GM19452 (cell line): Measurements from ENCODE around the gene RIPOR3.
"Not testable (repeated sequence)": the region's sequence is repeated elsewhere in the genome, so short reads cannot be mapped to it uniquely, and the experiment has no call there.

Experiments
- ATAC-seq: cut with Tn5 transposase; IDR thresholded peaks from one replicate; pipeline ENCODE4 v1.9.1; 2021; ENCODE audit not compliant: unreplicated experiment

The RIPOR3 gene

DNA sequence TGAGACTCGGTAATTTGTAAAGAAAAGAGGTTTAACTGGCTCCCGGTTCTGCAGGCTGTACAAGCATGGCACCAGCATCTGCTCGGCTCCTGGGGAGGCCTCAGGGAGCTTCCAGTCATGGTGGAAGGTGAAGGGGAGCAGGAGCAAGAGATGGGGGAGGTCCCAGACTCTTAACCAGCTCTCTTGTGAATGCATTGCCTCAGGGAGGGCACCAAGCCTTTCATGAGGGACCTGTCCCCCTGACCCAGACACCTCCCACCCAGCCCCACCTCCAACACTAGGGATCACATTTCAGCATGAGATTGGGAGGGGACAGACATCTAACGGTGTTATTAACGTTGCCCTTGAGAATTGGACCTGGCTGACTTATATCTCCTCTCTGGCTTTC lies 112.6 kb downstream of the RIPOR3 start:
- ATAC-seq: no peak

DNA sequence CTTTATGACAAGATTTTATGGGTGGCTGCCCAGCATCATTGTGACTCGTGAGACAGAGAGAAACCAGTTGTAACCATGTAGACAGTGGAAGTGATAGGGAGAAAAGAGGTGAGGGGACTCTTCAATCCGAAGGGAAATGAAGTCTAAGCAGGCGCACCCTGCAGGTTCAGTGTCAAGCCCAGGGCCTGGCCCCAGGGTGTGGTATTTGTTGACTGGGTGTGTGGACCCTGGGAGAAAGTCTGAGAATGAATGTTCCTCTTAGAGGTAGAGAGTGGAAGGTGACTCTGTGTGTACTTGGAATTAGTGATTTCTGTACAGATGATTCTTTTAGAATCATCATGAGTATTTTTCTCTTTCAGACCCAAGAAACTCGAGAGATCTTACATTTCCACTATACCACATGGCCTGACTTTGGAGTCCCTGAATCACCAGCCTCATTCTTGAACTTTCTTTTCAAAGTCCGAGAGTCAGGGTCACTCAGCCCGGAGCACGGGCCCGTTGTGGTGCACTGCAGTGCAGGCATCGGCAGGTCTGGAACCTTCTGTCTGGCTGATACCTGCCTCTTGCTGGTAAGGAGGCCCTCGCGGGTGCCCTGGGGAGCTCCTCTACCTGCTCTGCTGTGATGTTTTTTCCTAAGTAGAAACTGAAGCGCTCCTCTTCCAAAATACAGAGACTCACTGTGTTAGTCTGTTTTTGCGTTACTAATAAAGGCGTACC lies 113.1 kb downstream of the RIPOR3 start:
- no peak for ATAC-seq

DNA sequence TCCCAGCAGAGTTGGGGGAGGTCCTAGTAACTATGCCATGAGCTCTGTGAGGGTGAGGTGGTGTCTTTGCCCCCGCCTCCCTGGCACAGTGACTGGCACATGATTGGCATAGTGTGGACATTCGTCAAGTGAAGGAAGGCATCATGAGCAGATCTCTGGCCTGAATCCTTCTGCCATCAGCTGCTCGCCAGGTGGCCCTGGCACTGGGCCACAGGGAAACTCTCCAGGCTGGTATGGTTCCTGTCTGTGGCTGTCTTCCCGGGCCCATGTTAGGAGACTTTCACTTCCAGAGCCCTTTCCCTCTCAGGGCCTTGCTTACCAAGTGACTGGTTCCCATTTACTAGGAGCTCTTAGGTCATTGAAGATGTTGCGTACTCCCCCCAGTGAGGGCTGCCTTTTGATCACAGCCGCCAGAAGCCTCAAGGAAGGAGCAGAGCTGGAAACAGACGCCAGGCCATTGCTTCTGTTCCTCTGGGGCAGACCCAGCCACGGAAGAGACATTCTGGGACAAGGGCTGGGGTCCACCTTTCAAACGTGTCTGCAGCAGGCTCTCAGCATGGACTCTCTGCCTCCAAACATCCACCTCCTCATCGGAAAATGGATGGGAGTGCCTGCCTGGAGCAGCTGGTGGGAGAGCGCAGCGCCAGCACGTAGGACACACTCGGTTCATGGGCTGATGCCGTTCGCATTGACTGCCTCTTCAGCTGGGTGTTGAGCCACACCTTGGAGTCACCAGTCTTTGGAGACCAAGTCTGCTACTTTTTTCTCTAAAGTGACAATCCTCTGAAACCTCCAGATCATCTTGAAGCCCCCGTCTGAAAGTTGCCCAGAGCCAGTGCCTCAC lies 113.9 kb downstream of the RIPOR3 start:
- ATAC-seq: no peak

DNA sequence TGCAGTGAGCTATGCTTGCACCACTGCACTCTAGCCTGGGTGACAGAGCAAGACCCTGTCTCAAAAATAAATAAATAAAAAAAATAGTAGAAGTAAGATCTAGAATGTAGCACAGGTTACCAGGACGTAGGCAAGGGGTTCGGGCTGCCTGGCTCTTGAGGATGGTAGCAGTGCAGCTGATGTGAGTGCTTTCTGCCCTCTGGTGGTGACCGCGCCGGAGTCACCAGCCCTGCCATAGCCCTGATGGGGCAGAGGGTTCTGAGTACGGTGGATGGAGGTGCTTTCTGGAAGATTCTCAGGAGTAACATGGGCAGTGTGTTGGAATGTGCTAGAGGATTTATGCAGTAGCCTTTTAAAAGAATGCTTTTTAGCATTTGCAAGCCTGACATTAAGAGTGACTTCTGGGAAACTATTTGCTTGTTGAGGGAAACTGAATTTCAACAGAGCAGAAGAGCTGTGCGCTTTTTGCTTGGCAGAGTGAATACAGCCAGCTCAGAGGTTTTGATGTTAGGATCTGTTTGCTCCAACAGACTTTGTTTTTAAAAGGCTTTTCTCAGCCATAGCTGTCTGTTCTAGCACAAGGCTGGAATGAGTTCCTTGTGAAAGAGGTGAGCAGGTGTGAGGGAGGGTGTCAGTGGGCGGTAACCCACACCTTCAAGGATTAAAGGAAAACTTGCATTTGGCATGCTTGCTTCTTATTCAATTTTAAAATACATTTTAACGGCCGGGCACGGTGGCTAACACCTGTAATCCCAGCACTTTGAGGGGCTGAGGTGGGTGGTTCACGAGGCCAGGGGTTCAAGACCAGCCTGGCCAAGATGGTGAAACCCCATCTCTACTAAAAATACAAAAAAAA lies 115.2 kb downstream of the RIPOR3 start:
- ATAC-seq: no peak

DNA sequence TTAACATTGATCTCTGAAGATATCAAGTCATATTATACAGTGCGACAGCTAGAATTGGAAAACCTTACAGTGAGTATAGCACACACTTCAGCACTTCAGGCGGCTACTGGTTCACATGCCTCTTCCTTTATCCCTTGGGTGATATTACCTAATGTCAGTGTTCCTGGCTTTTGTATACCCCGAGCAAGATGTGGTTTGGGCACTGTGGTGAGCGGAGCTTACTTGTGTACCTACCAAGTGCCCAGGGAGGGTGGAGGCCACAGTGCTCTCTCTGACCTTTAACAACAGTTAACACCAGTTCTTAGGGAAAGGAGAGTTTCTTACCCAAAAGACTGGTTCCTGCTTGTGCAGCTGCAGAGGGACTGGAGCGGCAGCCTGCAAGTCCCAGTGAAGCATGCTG lies 116.8 kb downstream of the RIPOR3 start:
- ATAC-seq: no peak

DNA sequence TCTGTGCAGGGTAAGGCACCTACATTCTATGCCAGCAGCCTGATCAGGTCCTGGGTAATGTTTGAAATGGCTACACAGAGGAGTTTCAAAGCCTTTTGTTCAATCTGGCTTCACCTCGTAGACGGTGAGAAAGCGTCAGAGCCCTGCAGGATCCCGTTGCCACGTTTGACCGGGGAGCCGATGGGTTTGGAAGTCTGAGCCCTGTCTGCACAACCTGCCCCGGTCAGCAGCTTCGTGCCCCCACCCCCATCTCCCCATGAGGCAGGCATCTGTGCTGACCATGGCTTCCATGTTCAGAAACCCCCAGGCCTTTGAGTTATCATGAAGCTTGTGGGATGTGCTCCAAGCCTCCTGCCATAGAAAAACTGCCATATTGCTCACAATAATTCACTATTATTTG lies 117.2 kb downstream of the RIPOR3 start:
- no peak for ATAC-seq

DNA sequence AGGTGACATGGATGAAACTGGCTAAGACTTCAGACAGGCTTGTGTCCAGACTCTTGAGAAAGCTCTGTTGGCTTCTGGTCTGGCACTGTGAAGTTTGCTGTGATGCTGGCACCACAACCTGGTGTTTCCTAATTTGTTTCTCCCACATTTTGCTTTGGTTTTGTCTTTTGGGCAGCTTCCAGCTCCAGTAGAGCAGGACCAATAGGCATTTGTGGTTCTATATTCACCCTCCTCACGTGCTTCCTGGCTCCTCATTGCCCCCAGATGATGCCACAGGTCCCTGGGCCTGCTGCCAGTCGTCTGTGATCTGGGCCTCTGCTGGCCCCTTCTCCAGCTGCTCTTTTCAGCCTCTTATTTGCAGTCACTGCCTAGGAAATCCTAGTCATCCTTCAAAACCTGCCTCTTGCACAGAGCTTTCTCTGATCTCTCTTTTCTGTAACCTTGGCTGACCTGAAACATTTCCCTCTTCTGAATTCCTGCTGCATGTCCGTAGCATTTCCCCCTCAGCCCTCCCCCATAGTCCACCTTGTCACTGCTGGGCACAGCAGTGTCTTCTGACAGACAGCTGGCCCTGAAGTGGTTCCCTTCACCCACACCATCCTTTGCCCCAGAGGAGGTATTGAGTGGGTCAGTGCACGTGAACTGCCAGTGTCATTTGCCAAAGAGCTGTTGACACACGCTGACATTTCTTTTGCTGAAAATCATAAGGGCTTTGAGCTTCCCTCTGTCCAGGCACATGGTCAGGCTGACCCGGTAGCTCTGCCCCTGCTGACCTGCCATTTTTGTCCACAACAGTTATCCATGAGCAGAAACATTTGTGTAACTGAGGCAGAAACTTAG lies 118.2 kb downstream of the RIPOR3 start:
- no peak for ATAC-seq

DNA sequence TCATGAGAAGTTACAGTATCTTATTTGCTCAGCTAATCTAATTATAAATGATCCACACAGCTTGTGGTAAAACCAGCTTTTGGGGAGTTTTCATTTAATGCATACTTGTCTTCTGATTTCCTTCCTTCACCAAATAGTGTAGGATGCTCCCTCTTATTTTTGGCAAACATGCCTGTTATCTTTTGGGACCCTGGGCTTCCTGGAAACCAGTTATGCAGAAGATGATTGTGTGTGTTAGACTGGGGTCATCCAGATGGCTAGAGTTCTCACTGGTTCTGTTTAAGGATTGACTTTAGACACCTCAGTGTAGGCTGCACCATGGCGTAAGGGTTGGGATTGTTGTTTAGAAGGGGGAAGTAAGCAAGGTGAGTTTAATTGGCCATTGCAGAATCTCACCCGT lies 119.9 kb downstream of the RIPOR3 start:
- no peak for ATAC-seq

DNA sequence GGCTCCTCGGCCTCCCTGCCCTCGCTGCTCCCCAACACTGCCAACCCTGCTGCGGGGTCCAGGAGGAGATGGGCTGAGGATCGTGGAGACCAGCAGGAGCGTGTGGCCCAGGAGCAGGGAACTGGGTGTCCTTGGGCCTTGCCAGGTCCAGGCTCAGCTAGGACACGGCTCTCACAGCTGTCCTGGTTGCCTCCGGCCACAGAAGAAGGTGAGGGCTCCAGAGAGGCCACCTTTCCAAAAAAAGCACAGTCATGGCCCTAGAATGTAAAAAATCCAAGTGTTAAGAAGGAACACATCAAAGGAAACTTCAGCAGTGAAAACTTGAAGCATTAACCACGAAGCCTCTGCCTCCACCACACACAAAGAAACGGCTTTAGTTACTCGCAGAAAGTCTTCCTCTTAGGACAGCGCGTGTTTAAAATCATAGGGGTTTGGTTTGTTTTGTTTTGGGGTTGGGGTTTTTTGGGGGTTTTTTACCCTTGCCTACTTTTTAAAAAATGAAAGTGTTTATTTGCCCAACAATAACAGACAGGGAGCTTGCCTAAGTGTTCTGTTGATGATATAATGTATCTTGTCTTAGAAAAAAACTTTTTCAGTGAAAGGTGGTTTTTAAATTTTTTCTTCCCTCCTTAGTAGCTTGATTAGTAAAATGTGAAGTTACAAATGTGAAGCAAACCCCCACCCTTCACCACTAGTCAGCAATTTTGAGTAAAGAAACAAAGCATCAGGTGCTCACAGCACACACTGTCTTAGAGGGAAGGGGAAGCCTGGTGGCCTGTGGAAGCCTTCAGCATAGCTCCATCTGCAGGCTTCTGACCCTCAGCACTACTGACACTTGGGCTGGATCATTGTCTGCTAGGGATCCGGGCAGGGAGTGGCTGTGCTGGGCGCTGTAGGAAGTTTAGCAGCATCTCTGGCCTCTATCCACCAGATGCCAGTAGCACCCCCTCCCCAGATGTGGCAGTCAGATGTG lies 121.2 kb downstream of the RIPOR3 start:
- peak; percentile 58 for ATAC-seq

DNA sequence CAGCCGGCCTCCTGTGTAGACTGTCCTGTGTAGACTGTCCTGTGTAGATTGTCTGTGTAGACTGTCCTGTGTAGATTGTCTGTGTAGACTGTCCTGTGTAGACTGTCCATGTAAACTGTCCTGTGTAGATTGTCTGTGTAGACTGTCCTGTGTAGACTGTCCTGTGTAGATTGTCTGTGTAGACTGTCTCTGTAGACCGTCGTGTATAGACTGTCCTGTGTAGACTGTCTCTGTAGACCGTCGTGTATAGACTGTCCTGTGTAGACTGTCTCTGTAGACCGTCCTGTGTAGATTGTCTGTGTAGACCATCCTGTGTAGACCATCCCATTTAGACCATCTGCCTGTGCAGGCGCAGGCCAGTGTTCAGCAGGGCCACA lies 121.9 kb downstream of the RIPOR3 start:
- not testable (repeated sequence) for ATAC-seq

DNA sequence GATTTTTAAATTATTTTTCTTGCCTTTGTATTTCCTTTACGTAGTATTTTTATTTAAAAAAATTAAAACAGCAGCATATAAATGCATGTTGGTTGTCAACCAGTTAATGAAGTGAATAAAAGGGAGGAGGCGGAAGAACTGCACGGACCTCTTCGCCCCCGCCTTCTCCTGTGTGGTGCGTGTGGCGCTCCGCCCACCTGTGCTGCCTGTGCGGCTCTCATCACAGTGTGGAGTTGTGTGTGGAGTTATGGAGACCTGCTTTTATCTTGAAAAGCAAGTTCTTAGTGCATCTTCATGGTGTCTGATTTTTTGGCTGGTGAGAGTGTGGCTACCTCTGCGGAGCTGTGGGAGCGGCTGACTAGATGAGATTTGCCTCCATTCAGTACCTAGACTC lies 122.8 kb downstream of the RIPOR3 start:
- no peak for ATAC-seq

DNA sequence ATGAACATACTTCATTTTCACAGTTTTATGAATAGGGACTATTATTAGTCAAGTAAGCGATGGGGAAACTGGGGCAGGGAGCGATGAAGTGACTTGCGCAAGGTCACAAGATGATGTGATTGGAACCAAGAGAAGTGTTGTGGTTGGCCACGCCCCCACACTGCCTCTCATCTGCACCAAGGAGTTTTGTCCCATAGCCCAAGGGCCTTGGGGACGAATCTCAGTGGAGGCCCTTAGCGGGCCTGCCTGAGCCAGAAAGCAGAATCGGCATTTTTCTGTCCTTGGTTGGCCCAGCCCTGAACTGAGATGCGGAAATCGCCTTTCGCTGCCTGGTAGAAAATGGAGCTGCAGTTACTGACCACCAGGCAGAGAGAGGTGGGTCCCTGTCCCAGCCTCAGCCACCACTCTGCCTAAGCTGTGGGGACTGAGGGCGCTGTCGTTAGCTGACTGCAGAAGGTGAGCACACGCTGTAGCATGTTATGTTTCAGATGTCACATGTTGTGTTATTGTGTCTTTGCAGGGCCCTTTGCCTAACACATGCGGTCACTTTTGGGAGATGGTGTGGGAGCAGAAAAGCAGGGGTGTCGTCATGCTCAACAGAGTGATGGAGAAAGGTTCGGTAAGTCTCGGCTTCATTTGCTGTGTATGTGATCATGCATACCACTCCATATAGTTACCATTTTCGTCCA lies 123.3 kb downstream of the RIPOR3 start:
- no peak for ATAC-seq

DNA sequence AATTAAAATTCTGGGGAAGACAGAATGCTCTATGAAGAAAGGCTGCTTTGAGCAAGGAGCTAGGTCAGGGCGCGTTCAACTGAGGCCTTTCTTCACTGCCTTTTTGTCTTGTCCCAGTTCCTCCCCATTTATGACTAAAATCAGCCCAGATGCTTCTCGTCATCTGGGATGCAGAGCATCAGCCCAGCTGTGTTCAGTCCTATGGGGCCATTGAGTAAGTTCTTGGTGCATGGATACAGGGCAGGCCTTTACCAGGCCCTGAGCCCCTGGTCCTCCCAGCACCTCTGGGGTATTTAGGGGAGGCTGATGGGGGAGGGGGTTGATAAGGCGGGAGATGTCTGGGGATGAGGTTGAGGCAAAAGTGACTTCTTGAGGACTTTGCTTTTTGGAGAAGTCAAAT lies 125.5 kb downstream of the RIPOR3 start:
- ATAC-seq: no peak

DNA sequence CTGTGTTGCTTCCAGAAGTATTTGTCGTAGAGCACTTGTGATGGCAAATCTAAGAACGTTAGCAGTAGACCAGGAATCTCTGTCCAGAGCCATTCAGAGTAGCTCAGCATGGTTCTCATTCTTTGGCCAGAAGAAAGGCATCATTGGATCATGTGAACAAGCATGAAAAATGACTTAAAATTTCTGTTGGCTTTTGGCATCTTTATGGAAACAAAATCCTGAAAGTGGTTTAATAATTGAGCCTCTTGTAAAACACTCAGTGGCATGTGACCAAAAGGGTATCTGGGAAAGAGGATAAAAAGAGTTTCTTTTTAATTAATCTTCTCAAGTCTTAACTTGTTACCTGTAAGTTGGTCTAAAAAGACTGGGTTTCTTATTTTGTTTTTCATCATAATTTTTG lies 126.0 kb downstream of the RIPOR3 start:
- ATAC-seq: no peak

DNA sequence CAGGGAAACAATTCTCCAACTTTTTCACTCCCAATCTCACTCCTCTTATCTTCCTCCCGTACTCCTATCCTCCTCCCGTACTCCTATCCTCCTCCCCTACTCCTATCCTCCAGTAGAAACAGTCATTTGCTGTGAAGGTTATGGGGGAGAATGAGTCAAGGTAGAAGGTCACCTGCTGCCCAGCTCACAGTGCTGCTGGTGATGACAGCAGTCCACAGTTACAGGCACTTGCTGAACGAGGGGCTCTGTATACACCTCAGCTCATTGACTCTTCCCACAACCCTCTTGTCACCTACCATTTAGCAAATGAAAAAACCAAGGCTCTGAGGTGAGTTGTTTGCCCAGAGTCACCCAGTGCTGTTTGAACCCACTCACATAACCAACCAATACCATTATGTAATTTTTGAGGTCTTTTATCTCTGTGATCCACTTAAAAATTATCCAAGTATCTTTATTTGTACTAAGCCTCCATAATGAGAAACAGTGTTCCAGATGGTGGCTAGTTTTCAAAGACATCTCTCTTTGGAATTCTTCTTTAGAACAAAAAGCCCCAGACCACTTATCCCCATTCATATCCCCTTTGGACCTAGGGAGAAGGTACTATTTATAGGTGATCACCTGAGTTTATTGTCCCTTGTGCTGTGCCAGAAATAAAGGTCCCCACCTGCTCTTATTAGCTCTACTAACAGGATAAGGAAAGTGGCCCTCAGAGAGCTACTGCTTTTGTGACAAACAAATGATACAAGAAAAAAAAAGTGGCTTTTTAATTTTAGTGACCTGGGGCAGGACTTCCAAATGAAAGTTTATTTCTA lies 128.0 kb downstream of the RIPOR3 start:
- no peak for ATAC-seq

DNA sequence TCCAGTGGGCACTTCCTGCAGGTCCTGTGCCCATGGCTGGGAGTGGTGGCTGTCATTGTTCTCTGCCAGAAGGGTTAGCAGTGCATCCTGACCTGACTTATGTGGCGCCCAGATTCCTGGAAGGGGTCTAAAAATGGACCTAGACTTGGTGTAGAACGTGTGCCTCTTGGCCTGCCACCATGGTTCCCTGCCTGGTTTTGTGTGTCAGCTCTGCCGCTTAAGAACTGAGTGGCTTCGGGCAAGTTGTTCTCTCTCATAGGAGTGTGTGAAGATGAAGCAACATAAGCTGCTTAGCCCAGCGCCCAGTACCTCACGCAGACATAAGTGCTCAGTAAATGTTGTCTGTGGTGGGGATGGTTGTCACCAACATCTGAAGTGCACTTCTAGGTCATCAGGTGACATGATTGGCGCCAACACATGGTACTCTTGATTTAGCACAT lies 129.1 kb downstream of the RIPOR3 start:
- ATAC-seq: no peak

DNA sequence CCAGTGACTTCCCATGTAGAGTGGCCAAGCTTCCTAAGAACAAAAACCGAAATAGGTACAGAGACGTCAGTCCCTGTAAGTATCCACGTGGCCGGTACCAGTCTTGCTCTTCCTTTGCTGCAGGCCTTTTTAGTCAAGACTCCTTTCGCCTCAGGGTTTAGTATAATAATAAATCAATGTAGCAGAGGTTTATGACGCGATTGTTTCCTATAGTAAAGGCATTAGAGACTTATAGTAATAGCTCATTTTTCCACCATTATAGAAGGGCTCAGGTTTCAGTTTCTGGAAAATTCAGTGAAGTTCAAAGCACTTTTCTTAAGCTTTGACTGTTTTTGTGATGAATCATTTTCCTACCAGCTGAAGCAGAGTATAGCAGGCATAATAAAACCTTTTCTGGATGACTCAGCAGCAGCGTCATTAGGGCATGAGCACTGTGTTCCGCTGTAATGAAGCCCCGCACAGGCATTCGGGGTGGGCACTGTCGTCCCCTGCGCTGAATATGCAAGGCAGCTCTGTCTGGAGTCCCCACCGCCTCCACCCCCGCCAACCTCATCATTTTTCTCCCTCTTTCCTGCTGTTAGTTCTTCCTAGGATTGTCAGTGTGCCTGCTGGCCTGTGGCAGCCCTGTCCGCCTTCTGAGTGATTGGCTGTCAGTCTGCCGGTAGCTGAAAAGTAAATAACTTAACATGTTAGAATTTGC lies 129.8 kb downstream of the RIPOR3 start:
- no peak for ATAC-seq

DNA sequence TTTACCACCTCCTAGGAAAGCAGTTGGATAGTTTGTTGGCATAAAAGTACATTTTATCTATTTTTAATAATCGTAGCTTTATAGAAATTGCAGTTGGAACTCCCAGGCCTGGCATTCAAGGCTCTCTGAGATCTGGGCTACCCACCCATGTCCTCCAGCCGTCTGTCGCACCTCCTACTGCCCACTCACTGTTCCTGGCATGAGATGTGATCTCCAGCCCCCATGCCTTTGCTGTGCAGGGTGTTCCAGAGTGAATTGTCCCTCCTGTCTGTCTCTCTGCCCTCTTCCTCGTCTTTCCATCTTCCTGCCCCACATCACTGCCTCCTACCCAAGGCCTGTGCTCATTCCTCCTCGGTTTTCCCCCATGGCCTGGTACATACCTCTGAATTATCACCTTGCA lies 130.5 kb downstream of the RIPOR3 start:
- ATAC-seq: no peak
